Thymus (tissue), 11 donors: ENCODE results near the gene CCT7. TPM values are rescaled to one million over a fixed set of nuclear protein-coding genes. Genes with fewer than 3 reads are reported as not detected.
"Not testable (repeated sequence)": the region's sequence is repeated elsewhere in the genome, so short reads cannot be mapped to it uniquely, and the experiment has no call there.

Experiments
- DNase-seq, 9 donors: peaks; one replicate each; pipeline ENCODE4 v3.0.0-alpha.2; 2013; ENCODE audit warnings: low spot score in 9 of 9, low read depth in 6 of 9, missing footprints in 1 of 9
- H3K27ac ChIP-seq, 2 donors: one replicate each; pipeline ENCODE4 v1.5.1; 2013; ENCODE audit warnings: control low read depth in 1 of 2, low read depth in 1 of 2, low read length in 1 of 2, mild to moderate bottlenecking in 1 of 2, moderate library complexity in 1 of 2
- H3K27me3 ChIP-seq, 2 donors: one replicate each; pipeline ENCODE4 v1.5.1; 2013; ENCODE audit warnings: low read length in 1 of 2; ENCODE audit not compliant: control insufficient read depth in 2 of 2, insufficient read depth in 1 of 2
- H3K36me3 ChIP-seq, 2 donors: one replicate each; pipeline ENCODE4 v1.5.1; 2013; ENCODE audit warnings: low read length in 1 of 2, mild to moderate bottlenecking in 1 of 2, moderate library complexity in 1 of 2; ENCODE audit not compliant: control insufficient read depth in 2 of 2, insufficient read depth in 2 of 2
- H3K4me1 ChIP-seq, 2 donors: one replicate each; pipeline ENCODE4 v1.5.1; 2013; ENCODE audit warnings: low read length in 2 of 2; ENCODE audit not compliant: control insufficient read depth in 2 of 2, insufficient read depth in 2 of 2
- H3K4me3 ChIP-seq, 2 donors: one replicate each; pipeline ENCODE4 v1.5.1; 2013; ENCODE audit warnings: low read length in 2 of 2, control low read depth in 1 of 2, mild to moderate bottlenecking in 1 of 2
- H3K9me3 ChIP-seq, 2 donors: one replicate each; pipeline ENCODE4 v1.5.1; 2013; ENCODE audit warnings: low read length in 1 of 2, mild to moderate bottlenecking in 1 of 2; ENCODE audit not compliant: control insufficient read depth in 2 of 2, insufficient read depth in 1 of 2
- WGBS: extraction: QIAGEN DNeasy Blood & Tissue Kit; methylation state at CpG from one replicate; pipeline ENCODE4 v1.1.7; 2013; 5-methylcytosine and 5-hydroxymethylcytosine counted together
- polyA plus RNA-seq: library from polyadenylated mRNA; stranded (reverse); fragments of 200-250 nt; gene quantifications from one replicate; pipeline ENCODE4 v1.2.3, GENCODE V29; 2013
- total RNA-seq: library from RNA; stranded (reverse); fragments of 120-200 nt; gene quantifications from one replicate; pipeline ENCODE4 v1.2.4, GENCODE V29; 2013
- donor health status: healthy.

Gene CCT7
- total and polyA plus RNA-seq, 2 donors, result 115 to 313 TPM

DNA sequence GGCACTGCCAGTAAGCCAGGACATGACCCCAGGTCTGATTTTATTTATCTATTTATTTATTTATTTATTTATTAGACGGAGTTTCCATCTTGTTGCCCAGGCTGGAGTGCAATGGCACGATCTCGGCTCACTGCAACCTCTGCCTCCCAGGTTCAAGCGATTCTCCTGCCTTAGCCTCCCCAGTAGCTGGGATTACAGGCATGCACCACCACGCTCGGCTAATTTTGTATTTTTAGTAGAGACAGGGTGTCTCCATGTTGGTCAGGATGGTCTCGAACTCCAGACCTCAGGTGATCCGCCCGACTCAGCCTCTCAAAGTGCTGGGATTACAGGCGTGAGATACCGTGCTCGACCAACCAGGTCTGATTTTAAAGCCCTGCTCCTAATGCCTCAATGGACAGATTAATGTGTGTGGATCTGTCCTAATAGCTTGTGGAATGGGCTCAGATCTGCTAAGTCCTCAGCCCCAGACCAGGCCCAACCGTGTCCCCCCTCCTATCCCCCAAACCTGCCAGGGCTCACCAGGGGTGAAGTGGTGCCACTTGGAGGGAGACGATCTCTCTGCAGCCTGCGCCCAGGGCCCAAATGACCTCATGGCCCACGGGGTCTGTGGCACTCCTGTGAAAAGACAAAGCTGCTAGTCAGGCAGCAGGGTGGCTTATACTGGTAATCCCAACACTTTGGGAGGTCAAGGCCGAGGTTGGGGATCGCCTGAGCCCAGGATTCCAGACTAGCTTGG lies 28.8 kb downstream of the CCT7 start:
- not testable (repeated sequence) for H3K27me3 ChIP-seq, H3K27ac ChIP-seq, H3K4me1 ChIP-seq, H3K4me3 ChIP-seq, H3K9me3 ChIP-seq, DNase-seq
- peaks cover 21 to 35% of the 10 kb centered on the region in 2 donors for H3K36me3 ChIP-seq
- WGBS, result 97% methylated on average over 18 of the region's 18 CpGs

DNA sequence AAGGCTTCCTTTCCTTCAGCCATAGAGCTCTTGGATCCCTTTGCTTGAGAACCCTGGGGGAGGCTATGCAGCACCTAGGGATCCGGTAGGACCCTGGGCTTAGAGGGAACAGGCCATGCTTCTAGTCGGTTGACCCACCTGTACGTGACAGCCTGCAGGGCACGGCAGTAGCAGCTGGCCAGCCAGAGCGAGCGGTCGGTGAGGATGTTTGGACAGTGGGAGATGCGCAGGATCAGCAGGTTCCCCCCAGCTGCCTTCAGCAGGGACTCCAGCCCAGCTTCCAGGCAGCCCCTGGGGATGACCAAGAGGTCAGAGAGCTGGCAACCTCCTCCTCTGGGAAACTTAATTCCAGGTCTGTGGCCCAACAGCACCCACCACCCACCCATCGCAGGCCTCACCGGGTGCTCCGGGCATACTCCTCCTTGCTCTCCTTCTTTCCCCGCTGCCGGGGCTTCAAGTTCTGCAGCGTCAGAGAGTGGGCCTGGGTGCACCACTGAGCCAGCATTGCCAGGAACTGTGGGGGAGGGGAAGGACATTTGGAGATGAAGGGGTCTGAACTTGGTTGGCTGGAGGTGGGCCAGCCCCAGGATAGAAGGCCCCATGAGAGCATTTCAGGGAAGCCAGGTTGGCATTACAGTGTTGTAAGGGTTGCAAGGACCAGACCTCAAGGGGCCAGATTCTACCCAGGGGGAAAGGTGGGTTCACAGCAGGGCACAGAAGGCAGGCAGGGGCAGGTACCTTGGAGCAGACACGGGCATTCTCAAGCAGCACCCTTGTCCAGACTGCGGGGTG lies 29.6 kb downstream of the CCT7 start:
- no peaks in the 10 kb centered on the region for H3K9me3 ChIP-seq
- H3K4me3 ChIP-seq, result no peak overlapping the region
- H3K4me1 ChIP-seq, result no peaks in the 10 kb centered on the region
- WGBS, result 98% methylated on average over 16 of the region's 16 CpGs
- H3K27ac ChIP-seq, result no peak overlapping the region
- no peak for DNase-seq
- peaks cover 15 to 32% of the 10 kb centered on the region in 2 donors for H3K36me3 ChIP-seq
- H3K27me3 ChIP-seq, result peaks cover 0 to 2% of the 10 kb centered on the region in 2 donors

DNA sequence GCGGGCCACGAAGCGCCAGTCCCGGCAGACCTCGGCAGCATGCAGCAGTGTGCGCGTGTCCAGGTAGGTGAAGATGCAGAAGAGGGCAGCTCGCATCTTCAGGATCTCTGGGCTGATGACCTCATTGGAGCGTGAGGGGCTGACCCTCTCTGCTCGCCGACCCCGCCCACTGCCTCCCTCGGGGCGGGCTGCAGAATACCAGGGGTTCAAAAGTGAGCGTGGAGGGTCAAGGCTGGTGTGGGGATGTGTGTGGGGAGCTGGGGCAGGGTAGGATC lies 30.2 kb downstream of the CCT7 start:
- peaks cover 10 to 27% of the 10 kb centered on the region in 2 donors for H3K36me3 ChIP-seq
- DNase-seq, result no peak

DNA sequence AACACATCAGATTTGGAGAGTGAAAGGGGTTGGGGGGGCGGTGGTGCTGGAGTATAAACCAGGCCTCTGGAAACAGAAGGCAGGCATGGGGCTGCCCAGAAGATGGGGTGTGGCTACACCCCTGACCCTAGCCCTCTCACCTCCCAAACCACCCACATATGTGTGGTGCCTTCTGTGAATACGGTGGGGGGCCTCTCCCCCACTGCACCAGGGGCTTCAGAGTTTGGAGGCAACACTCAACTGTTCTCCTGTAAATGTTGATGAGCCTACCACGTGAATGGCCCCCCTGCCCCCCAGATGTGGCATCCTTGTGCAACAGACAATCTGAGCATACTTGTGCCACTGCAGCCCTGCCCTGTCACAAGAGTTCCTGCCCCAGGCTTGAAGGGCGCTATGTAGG lies 30.7 kb downstream of the CCT7 start:
- H3K27me3 ChIP-seq, result peaks cover 0 to 2% of the 10 kb centered on the region in 2 donors
- H3K4me3 ChIP-seq, result no peak overlapping the region
- DNase-seq, result no peak
- H3K27ac ChIP-seq, result no peak overlapping the region
- peaks cover 6 to 22% of the 10 kb centered on the region in 2 donors for H3K36me3 ChIP-seq
- no peaks in the 10 kb centered on the region for H3K9me3 ChIP-seq
- 97% methylated on average over 4 of the region's 4 CpGs for WGBS
- H3K4me1 ChIP-seq, result peaks cover 2 to 5% of the 10 kb centered on the region in 2 donors

More for the DNA sequence above, 30.2 kb downstream of the CCT7 start:
- Histone ChIP-seq H3K27ac (no peak overlapping the region), H3K27me3 (peaks cover 0 to 2% of the 10 kb centered on the region in 2 donors), H3K9me3 (no peaks in the 10 kb centered on the region), H3K4me3 (no peak overlapping the region), H3K4me1 (peaks cover 0 to 3% of the 10 kb centered on the region in 2 donors)
- 98% methylated on average over 15 of the region's 15 CpGs for WGBS

DNA sequence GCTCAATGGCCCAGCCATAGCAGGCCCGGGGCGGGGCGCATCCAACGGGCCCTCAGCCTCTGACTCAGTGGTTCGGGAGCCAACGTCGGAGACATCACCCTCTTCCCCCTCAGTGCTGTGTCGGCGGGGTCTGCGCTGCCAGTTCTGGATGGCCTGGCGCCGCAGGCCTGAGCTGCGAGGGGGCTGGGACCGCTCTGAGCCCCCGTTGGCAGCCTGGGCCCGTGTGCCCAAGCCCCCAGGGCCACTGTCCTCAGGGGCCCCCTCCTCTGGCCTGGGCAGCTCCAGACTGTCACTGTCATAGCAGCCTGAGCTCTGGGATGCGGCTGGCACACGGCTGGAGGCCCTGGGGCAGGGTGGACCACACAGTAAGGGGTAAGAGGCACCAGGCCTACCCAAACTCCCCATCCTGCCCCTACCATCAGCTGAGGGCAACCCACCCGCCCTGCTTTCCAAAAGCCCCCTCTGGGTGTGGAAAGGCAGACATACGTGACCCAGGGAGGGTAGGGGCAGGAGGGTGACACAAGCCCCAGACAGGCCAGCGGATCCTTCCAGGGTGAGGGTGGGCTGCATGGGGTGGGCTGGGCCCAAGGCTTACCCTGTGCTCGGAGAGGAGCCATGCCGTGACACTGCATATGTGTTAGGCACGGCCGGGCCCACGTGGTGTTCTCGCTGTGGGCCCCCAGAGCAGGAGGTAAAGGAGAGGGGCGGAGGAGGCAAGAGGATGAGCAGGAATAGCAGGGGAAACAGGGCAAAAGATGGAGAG lies 31.4 kb downstream of the CCT7 start:
- peaks cover 4 to 5% of the 10 kb centered on the region in 2 donors for H3K4me1 ChIP-seq
- H3K27me3 ChIP-seq, result peaks cover 0 to 2% of the 10 kb centered on the region in 2 donors
- H3K4me3 ChIP-seq, result no peak overlapping the region
- H3K27ac ChIP-seq, result no peak overlapping the region
- H3K9me3 ChIP-seq, result no peaks in the 10 kb centered on the region
- WGBS, result 97% methylated on average over 28 of the region's 28 CpGs
- peaks cover 4 to 16% of the 10 kb centered on the region in 2 donors for H3K36me3 ChIP-seq
- DNase-seq, result no peak

DNA sequence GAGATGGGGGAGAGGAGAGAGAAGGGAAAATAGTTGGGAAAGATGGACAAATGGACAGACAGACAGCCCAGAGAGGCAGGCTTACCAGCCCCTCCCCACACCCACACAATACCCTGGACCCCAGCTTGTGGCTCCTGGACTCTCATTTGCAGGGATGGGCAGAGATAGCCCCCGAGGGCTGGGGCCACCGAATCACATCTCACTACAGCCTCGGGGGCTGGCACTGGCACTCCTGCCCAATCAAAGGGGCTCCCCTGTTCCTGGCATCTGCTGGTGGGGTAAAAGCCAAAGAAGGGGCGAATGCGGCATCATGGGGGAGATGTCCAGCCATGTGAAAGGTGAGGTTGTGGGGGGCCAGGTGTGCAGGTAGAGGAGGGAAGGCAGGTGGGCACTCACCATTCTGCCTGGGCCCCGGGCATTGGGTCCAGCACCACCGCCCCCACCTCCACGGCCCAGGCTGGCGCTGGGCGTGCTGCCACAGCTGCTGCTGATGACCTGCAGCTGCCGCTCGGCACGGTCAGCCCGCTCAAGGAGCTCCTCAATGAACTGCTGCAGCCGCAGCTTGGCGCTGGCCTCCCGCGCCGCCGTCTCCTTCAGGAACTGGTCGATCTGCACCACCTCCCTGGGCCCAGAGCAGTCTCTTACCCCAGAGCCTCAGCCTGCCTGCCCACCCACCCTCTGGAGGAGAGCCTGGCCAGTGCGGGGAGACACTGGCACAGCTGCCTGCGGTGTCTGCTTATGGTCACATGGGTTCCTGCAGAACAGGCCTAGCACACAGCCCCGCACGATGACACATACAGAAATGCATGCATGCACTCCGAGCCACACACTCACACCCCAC lies 32.2 kb downstream of the CCT7 start:
- Histone ChIP-seq H3K4me3 (no peak overlapping the region), H3K36me3 (peaks cover 3 to 14% of the 10 kb centered on the region in 2 donors), H3K4me1 (peaks cover 4 to 5% of the 10 kb centered on the region in 2 donors), H3K9me3 (no peaks in the 10 kb centered on the region), H3K27me3 (peaks cover 0 to 2% of the 10 kb centered on the region in 2 donors), H3K27ac (no peak overlapping the region)
- WGBS, result 97% methylated on average over 26 of the region's 26 CpGs
- DNase-seq, result no peak

DNA sequence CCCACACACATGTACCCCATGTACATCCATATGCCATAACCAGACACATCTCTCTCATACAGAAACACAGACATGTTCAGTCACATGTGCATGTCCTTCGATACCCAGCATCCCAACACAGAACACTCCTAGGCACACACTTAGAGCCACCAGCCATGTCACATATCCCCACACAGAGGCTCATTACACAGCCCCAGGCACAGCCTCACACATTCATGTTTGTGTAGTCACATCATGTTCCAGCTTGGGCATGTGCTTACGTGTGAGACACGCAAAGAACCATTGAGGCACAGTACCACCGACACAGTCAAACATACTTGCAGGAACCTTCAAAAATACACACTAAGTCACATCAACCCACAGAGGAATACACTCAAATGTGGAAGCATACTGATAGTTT lies 32.9 kb downstream of the CCT7 start:
- peaks cover 3 to 14% of the 10 kb centered on the region in 2 donors for H3K36me3 ChIP-seq

DNA sequence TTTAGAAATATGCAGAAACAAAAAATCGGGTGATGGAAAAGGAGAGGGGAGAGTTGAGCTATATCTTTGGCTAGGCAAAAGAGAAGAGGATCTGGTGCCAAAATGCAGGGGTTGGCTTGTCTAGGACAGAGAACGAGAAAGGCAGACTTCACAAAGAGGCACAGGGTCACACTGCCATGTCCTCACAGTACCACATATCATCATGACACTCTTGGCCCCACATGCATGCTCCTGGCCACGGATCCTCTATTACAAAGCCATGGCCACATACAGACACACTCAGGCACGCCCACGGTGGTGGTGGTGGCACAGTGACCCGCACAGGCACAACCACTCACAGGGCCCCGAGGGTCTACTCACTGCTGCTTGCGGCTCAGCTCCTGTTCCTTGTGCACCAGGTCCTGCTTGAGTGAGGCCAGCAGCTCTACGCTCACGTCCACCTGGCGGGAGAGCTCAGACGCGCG lies 34.3 kb downstream of the CCT7 start:
- no peak for DNase-seq
- WGBS, result 95% methylated on average over 14 of the region's 14 CpGs
- Histone ChIP-seq H3K9me3 (no peaks in the 10 kb centered on the region), H3K4me1 (peaks cover 4 to 5% of the 10 kb centered on the region in 2 donors), H3K4me3 (no peak overlapping the region), H3K36me3 (peaks cover 3 to 13% of the 10 kb centered on the region in 2 donors), H3K27me3 (peaks cover 0 to 2% of the 10 kb centered on the region in 2 donors), H3K27ac (no peak overlapping the region)

More for the DNA sequence above, 32.9 kb downstream of the CCT7 start:
- DNase-seq, result no peak
- Histone ChIP-seq H3K4me3 (no peak overlapping the region), H3K27ac (no peak overlapping the region), H3K4me1 (peaks cover 4 to 5% of the 10 kb centered on the region in 2 donors), H3K27me3 (peaks cover 0 to 2% of the 10 kb centered on the region in 2 donors), H3K9me3 (no peaks in the 10 kb centered on the region)
- 98% methylated on average over 4 of the region's 4 CpGs for WGBS
